Rectal smooth muscle tissue (tissue), 1 donor: ENCODE measurements around the gene RGCC.
A peak's percentile ranks its signal among the peaks of the same experiment; 100 is the strongest.
"Not testable (repeated sequence)": the region's sequence is repeated elsewhere in the genome, so short reads cannot be mapped to it uniquely, and the experiment has no call there.

ENCODE experiments used
- H3K27ac ChIP-seq: one replicate; pipeline ENCODE4 v1.7.0; 2013; ENCODE audit warnings: low read depth, low read length, inconsistent platforms
- H3K27me3 ChIP-seq: one replicate; pipeline ENCODE4 v1.7.0; 2013; ENCODE audit warnings: low read length; ENCODE audit not compliant: control insufficient read depth, insufficient read depth
- H3K36me3 ChIP-seq: one replicate; pipeline ENCODE4 v1.7.0; 2013; ENCODE audit warnings: low read length; ENCODE audit not compliant: control insufficient read depth, insufficient read depth
- H3K4me1 ChIP-seq: one replicate; pipeline ENCODE4 v1.7.0; 2013; ENCODE audit warnings: low read length; ENCODE audit not compliant: control insufficient read depth, insufficient read depth
- H3K4me3 ChIP-seq: one replicate; pipeline ENCODE4 v1.7.0; 2013; ENCODE audit warnings: low read length
- H3K9ac ChIP-seq: one replicate; pipeline ENCODE4 v1.7.0; 2013; ENCODE audit warnings: low read length

Gene RGCC, protein sequence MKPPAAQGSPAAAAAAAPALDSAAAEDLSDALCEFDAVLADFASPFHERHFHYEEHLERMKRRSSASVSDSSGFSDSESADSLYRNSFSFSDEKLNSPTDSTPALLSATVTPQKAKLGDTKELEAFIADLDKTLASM

GRCh38 chr13:41456768-41457588, at the start of gene RGCC:
TSS of gene RGCC (plus strand) at chr13:41457550. CDS start at chr13:41457708, 158 bp downstream.
- Histone ChIP-seq H3K4me1 (no peaks in the 10 kb centered on the region), H3K36me3 (no peaks in the 10 kb centered on the region), H3K27me3 (peaks cover 12% of the 10 kb centered on the region), H3K9ac (peak within 1 kb of the TSS; percentile 4), H3K4me3 (peak within 1 kb of the TSS; percentile 61), H3K27ac (no peak within 1 kb of the TSS)

- Histone ChIP-seq H3K27ac (no peak overlapping the region), H3K27me3 (no peaks in the 10 kb centered on the region), H3K9ac (no peak overlapping the region), H3K36me3 (no peaks in the 10 kb centered on the region), H3K4me3 (no peak overlapping the region), H3K4me1 (no peaks in the 10 kb centered on the region)
Observed at GRCh38 chr13:41408121-41408520, 49.2 kb upstream of the RGCC start.

- H3K27ac ChIP-seq = no peak overlapping the region
- no peaks in the 10 kb centered on the region for H3K27me3 ChIP-seq
- no peak overlapping the region for H3K4me3 ChIP-seq
- no peak overlapping the region for H3K9ac ChIP-seq
- H3K4me1 ChIP-seq = no peaks in the 10 kb centered on the region
- no peaks in the 10 kb centered on the region for H3K36me3 ChIP-seq
Observed at GRCh38 chr13:41408746-41409145, 48.6 kb upstream of the RGCC start.

DNA sequence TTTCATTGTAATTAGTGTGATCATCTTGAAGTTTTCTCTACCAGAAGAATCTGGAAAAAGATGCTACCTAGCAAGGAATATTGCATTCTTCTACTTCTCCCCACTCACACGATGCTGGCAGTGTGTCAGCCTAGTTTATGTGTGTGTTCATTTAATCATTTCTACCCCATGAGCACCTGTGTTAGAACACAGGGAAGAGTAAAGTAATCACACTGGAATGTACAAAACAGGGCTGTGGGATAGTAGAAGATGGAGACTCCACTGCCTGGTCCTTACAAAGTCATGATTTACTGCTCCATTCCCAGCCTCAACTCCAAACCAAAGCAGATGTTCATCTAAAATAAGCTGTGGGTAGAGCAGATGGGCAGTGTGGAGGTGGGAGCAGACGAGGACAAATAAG, 47.7 kb upstream of the RGCC start:
- Histone ChIP-seq H3K4me3 (no peak overlapping the region), H3K27ac (no peak overlapping the region), H3K4me1 (no peaks in the 10 kb centered on the region), H3K9ac (no peak overlapping the region), H3K27me3 (no peaks in the 10 kb centered on the region), H3K36me3 (no peaks in the 10 kb centered on the region)

DNA sequence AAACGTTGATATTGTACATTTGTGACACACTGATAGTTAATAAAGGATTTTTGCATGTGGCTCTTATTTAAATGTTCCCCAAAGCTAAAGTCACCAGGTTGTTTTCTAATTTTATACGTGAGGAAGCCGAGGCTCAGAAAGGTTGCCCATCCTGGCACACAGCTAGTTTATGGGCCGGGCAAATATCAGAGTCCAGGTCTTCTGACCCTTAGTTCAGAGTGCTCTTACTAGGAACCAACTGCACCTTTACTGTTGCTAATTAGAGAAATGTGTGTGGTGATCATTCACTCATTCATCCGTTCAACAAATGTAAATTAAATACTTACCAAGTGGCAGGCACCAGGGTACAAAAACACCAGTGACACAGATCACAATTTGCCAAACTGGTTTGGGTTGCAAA, 46.3 kb upstream of the RGCC start:
- Histone ChIP-seq H3K36me3 (no peaks in the 10 kb centered on the region), H3K27me3 (no peaks in the 10 kb centered on the region), H3K4me3 (no peak overlapping the region), H3K4me1 (no peaks in the 10 kb centered on the region), H3K9ac (no peak overlapping the region), H3K27ac (no peak overlapping the region)

DNA sequence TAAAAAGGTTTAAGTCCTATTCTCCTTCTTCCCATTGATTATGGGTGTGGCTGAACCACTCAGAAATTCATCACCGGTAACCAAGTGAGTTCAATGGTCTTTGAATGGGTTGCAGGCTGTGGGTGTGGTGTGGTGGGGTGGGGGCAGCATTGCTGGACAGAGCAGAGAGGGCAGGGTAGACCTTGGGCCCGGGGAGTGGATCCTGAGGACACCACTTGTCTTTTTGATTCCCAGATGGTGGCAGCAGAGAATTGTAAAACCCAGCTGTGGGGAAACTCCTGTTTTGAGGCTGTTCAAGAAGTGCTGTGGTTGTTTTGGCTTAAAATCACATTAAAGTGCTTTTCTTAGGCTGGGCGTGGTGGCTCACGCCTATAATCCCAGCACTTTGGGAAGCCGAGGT, 45.8 kb upstream of the RGCC start:
- Histone ChIP-seq H3K4me3 (no peak overlapping the region), H3K27me3 (no peaks in the 10 kb centered on the region), H3K9ac (no peak overlapping the region), H3K36me3 (no peaks in the 10 kb centered on the region), H3K4me1 (no peaks in the 10 kb centered on the region), H3K27ac (no peak overlapping the region)

- Histone ChIP-seq H3K27me3 (no peaks in the 10 kb centered on the region), H3K36me3 (no peaks in the 10 kb centered on the region), H3K27ac (no peak overlapping the region), H3K4me1 (no peaks in the 10 kb centered on the region), H3K4me3 (no peak overlapping the region), H3K9ac (no peak overlapping the region)
Observed at GRCh38 chr13:41413872-41414271, 43.5 kb upstream of the RGCC start.

DNA sequence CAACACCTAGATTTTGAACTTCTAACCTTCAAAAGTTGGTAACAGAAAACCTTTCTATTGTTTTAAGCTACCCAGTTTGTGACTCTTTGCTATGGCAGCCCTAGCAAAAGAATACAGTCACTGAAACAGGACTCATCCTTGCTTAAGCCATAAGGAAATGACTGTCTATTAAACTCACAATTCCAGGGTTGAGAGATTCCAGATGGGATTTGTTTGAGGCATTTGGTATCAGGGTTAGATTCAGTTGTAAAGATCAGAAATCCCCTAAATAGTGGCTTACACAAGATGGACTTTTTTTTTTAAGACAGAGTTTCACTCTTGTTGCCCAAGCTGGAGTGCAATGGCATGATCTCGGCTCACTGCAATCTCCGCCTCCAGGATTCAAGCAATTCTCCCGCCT, 41.1 kb upstream of the RGCC start:
- Histone ChIP-seq H3K4me3 (no peak overlapping the region), H3K27me3 (no peaks in the 10 kb centered on the region), H3K9ac (no peak overlapping the region), H3K4me1 (no peaks in the 10 kb centered on the region), H3K27ac (no peak overlapping the region), H3K36me3 (no peaks in the 10 kb centered on the region)

- Histone ChIP-seq H3K27me3 (no peaks in the 10 kb centered on the region), H3K9ac (no peak overlapping the region), H3K36me3 (no peaks in the 10 kb centered on the region), H3K4me1 (no peaks in the 10 kb centered on the region), H3K27ac (no peak overlapping the region), H3K4me3 (no peak overlapping the region)
Observed at GRCh38 chr13:41418027-41418426, 39.3 kb upstream of the RGCC start.

GRCh38 chr13:41418731-41419130, 38.6 kb upstream of the RGCC start:
- H3K27me3 ChIP-seq = no peaks in the 10 kb centered on the region
- H3K9ac ChIP-seq = no peak overlapping the region
- no peaks in the 10 kb centered on the region for H3K36me3 ChIP-seq
- no peaks in the 10 kb centered on the region for H3K4me1 ChIP-seq
- no peak overlapping the region for H3K4me3 ChIP-seq
- no peak overlapping the region for H3K27ac ChIP-seq

- Histone ChIP-seq H3K27ac (no peak overlapping the region), H3K9ac (no peak overlapping the region), H3K4me3 (no peak overlapping the region), H3K4me1 (no peaks in the 10 kb centered on the region), H3K27me3 (no peaks in the 10 kb centered on the region), H3K36me3 (no peaks in the 10 kb centered on the region)
Observed at GRCh38 chr13:41419206-41419605, 38.1 kb upstream of the RGCC start.

GRCh38 chr13:41420146-41420545, 37.2 kb upstream of the RGCC start:
- H3K27me3 ChIP-seq = no peaks in the 10 kb centered on the region
- H3K4me3 ChIP-seq = no peak overlapping the region
- no peak overlapping the region for H3K9ac ChIP-seq
- no peaks in the 10 kb centered on the region for H3K4me1 ChIP-seq
- H3K27ac ChIP-seq = no peak overlapping the region
- no peaks in the 10 kb centered on the region for H3K36me3 ChIP-seq

DNA sequence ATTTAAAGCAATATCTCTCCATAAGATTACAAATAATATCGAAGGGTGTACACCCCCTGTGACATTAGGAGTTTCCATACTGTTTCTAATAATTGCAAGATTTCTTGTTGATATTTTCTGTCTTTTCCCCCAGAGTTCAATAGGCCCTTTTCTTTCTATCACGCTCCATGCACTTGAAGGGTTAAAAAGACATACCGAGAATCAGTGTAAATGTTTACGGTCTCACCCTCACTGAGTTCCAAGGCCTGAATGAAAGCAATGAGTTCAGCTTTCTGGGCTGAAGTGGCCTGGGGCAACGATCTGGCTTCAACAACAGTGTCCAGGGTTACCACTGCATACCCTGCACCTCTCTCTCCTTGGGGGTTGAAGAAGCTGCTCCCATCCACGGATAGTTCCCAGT, 36.0 kb upstream of the RGCC start:
- H3K4me3 ChIP-seq, H3K36me3 ChIP-seq, H3K27me3 ChIP-seq, H3K9ac ChIP-seq, H3K4me1 ChIP-seq, H3K27ac ChIP-seq: not testable (repeated sequence)
